NCI-H2196 treated with DMSO at 0.1 percent for 48 hours (cell line): Measurements from ENCODE around the gene PSPN.
A peak's percentile ranks its signal among the peaks of the same experiment; 100 is the strongest.
"Not testable (repeated sequence)": the region's sequence is repeated elsewhere in the genome, so short reads cannot be mapped to it uniquely, and the experiment has no call there.

Source experiments
- DNase-seq: peaks from one replicate; lab custom pipeline; 2025; ENCODE audit not compliant: unreplicated experiment; lab: John Stamatoyannopoulos, UW

The PSPN gene

DNA sequence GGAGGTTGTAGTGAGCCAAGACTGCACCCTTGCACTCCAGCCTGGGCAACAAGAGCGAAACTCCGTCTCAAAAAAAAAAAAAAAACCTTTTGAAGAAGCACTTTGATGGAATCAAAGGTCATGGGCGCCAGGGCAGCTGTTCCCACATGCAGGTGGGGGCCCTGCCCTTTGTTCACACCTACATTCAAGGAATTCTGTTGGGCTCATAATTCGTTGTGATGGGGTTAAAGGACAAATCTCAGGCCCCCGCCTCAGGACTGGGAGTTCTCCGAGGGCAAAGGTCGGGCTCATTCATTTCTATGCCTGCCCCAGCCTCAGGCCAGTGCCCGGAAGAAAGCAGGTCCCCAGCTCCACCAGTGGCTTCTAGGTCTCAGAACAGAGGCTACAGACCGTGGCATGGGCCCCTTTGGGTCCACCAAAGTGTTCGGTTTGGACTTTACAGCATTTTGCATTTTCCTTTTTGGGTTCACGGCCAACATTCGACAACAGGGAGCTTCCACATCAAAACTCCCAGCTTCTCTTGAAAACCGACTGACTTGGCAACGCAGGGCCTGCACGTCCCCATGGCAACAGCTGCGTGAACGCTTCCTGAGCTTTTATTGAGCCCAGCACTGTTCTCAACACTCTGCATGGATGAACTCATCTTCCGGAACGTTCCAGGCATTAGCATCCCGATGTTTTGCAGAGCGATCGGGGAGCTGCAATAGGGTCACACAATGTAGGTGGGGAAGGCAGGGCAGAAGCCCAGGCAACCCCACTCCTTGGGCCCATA lies 27.3 kb upstream of the PSPN start:
- DNase-seq, result no peak

DNA sequence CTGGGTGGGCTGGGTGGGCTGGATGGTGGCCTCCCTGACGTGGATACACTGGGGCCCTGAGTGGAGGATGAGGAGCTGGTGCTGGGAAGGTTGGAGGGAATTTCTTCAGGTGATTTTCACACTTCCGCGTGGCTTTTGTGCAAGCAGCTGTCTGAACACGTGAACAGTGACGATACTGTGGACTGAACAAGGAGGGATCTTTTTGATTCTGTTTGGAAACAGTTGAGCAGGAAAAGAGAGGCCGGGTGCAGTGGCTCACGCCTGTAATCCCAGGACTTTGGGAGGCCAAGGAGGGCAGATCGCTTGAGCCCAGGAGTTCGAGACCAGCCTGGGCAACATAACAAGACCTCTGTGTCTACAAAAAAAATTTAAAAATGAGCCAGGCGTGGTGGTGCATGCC lies 26.3 kb upstream of the PSPN start:
- no peak for DNase-seq

DNA sequence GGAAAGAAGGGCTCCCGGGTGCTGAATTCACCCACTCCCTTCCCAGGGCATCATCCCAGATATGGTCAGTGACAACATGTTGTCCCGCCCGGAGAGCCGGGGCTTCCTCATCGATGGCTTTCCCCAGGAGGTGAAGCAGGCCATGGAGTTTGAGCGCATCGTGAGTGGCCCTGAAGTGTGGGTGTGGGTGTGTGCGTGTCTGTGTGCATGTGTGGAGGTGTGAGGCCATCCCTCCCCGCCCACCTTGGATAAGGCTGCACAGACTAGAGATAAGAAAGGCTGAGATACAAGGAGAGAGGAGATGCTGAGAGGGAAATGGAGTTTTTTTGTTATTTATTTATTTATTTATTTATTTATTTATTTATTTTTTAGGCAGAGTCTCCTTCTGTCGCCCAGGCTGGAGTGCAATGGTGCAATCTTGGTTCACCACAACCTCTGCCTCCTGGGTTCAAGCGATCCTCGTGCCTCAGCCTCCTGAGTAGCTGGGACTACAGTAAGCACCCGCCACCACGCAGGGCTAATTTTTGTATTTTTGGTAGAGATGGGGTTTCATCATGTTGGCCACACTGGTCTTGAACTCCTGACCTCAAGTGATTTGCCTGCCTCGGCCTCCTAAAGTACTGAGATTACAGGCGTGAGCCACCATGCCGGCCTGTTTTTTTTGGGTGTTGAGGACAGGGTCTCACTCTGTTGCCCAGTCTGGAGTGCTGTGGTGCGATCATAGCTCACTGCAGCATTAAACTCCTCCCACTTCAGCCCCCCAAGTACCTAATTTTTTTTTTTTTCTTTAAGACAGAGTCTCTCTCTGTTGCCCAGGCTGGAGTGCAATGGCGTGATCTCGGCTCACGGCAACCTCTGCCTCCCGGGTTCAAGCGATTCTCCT lies 24.6 kb upstream of the PSPN start:
- DNase-seq, result not testable (repeated sequence)

DNA sequence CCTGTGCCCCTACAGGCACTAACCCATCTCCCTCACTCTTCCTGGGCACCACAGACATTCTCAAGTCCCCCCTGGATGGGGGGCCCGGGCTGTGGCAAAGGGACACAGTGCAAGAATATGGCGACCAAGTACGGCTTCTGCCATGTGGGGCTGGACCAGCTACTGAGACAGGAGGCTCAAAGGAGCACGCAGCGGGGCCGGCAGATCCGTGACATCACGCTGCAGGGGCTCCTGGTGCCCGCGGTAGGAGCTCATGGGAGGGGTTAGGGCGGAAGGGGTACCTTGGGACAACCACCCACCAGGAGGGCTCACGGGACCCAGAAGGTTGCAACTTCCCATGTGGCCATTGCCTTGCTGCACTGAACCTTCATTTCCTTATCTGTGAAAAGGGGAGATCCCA lies 20.6 kb upstream of the PSPN start:
- no peak for DNase-seq

DNA sequence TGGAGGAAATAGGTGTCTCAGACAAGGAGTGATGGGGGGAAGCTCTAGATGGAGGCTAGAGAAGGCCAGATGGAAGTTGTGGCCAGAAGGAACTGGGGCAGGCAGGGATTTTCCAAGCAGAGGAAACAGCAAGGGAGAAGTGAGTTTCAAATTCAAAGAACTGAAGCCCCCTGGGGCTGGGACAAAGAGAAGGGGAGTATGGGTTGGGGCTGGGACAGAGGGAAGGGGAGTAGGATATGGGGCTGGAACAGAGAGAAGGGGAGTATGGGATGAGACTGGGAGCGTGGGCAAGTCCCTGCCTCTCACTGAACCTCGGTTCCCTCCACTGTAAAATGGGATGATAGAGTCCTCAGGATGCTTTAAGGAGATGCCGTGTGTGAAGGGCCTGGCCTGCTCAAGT lies 19.1 kb upstream of the PSPN start:
- no peak for DNase-seq

DNA sequence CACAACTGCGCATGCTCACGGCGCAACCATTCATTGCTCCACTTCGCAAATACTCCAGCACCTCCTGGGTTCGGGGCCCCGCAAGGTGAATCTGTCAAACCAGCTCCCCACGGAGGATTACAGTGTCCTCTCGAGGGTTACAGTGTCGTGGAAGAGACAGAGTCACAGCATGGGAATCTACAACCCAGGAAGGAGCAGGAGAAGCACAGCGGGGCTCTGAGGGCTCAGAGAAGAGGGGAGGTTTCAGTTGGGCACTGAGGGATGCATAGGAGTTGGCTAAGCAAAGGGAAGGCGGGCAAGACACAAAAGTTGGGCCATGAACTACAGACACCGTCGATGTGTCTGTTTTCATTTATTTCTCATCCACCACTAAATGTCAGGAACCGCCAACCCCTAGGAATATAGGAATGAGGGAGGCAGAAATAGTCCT lies 18.3 kb upstream of the PSPN start:
- DNase-seq, result no peak

DNA sequence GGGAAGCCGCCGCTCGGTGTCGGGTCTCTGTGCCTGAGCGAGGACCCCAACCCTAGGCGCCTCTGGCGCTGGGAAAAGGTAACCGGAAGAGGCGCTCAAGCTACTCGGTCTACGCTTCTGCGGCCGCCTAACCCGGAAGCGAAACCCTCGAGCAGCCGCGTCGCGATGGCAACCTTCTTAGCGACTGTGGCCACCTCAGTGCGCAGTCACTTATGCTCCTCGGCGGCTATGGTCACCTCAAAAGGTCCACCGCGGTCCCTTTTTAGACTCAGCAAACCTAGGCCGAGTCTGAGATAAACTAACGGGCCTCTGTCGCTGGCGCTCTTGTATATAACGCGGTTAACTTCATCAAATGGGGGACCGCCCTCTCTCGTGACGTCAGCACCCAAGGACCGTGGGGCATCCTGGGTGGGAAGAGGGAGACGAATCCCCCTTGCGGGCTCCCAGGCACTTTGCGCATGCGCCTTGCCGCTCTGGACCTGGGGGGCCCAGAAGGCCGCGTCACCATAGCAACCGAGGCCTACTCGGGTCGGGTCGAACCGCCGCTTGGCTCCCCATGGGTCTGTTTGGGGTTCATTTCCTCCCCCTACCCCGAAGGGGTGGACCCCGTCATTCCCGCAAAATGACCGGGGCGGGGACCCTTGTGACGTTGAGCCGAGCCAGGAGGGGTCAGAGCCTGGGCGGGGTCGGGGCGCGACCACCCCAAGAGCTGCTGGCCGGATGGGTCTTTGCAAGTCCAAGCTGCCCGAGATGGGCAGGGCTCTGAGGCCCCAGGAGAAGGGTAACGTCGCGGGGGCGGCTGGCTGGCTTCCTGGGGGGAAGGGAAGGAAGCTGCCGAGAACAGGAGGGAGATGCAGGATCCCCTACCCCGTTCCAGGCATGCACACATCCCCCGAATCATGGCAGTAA lies 17.6 kb upstream of the PSPN start, which contains the start of gene GTF2F1:
GTF2F1 (minus strand) TSS at position 91 of the 909 bp plus-strand sequence. CDS start 169 bp downstream, outside the sequence.
- peak; percentile 87 for DNase-seq

DNA sequence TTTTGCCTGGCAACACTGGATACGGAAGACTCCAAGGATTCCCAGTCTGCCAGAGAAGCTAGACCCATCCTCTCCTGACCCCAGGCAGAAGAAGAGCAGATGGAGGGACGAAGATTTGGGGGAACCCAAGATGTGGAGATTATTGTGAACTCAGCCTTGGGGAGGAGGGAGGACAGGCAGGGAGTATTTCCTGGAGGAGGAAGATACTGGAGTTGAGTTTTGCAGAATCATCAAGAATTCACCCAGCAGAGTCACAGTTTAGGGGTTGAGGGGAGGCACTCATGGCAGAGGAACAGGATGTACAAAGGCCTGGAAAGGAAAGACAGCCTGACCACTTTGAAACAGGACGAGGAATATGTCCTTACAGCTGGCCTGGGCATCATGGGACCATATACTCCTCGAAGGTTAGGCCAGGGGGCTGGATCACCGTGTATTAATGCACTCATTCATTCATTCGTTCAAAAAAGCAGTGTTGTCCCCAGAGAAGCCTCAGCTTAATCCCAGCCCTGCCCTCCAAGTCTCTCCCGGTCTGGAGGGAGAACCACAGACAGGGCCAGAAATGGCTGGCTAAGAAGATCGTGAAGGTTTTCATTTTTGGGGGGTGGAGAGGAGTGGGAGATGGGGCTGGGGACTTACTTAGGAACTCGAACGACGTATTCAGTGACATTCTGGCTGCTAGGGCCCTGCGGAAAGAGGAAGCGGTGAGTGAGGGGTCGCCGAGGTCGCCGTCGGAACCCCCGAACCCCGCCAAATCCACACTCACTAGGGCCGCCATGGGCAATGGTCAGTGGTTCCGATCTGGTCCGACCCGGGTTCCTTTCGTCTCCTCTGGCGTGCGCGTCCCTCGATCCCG lies 16.7 kb upstream of the PSPN start:
- DNase-seq, result no peak

DNA sequence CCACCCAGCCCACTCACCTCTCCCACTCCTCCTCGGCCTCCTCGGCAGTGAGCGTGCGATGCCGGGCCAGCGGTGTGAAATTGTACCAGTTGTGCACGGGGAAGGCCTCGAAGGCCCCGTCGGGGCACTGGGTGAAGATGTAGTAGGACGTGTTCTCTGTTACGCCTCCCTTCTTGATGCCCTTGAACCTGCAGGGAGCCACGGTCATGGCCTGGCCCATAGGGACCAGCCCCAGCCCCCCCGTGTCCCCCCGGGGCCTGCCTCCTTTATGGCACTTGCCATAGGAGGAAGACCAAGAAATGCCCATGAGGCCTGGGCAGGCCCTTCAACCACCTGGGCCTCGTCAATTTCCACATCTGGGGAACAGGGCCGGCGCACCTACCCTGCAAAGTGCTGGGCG lies 11.6 kb upstream of the PSPN start:
- DNase-seq, result no peak

DNA sequence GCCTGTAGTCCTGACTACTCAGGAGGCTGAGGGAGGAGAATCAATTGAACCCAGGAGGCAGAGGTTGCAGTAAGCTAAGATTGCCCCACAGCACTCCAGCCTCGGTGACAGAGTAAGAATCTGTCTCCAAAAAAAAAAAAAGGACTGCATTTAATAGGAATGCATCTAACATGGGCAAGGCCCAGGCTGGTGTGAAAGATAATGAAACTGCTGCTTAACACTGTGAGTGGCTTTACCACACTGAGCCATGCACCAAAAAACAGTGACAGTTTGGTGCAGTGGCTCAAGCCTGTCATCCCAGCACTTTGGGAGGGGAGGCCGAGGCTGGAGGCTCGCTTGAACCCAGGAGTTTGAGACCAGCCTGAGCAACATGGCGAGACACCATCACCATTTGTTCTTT lies 8.6 kb upstream of the PSPN start:
- DNase-seq, result no peak

DNA sequence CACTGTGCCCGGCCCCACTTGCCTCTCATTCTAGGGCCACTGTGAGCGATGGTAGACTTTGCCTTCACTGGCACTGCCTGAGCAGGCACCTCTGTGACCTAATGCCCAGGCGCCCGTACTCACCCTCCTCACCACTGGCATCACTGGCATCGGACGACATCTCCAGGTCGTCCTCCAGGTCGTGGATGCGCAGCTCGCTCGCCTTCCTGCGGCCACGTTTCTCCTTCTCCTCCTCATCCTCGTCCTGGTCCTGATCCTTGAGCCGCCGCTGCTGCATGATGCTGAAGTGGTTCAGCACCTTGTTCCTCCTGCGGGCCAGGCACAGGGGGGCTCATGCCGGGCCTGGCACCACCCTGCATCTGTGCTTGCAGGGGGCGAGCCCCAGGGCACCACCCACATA lies 7.5 kb upstream of the PSPN start:
- DNase-seq, result no peak

DNA sequence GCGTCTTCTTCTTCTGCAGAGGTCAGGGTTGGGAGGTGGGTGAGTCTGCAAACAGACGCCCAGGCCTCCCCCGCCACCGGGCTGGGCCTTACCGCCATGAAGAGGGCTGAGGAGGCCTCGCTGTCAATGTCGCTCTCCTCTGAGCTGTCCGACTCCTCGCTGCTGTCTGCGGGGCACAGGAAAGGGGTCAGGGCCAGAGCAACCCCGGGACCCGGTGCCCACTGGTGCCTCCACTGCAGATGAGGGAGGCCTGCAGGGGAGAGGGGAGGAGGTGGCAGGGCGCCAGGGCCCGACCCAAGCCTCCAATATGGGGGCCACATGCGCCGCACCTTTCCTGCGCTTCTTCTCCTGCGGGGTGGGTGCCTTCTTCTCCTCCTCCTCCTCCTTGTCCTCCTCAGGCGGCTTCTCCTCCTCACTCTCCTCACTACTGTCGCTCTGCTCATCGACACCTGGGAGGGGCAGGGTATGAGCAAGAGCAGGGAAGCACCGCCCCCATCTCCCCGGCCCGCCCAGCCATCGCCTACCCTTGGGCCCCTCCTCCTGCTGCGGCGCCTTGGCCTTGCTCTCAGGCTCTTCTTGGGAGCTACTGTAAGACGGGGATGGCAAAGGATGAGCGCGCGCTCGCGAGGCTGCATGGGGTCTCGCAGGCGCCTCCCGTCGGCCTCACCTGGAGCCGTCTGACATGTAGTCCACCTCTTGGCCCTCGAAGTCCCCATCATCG lies 5.5 kb upstream of the PSPN start:
- no peak for DNase-seq

DNA sequence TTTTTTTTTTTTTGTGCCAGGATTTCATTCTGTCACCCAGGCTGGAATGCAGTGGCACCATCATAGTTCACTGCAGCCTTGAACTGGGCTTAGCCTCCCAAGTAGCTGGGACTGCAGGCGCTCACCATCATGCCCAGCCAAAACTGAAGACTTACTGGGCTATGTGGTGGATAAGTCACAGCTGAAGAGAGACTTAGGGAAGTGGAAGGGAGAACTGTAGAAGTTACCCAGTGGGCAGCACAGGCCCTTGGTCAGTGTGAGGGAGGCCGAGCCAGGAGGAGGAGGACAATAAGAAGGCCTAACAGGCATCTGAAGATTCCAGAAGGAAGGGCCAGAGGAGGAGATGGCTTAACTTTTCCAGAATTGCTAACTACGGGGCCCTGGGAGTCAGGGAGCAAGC lies 4.0 kb upstream of the PSPN start:
- DNase-seq, result no peak

DNA sequence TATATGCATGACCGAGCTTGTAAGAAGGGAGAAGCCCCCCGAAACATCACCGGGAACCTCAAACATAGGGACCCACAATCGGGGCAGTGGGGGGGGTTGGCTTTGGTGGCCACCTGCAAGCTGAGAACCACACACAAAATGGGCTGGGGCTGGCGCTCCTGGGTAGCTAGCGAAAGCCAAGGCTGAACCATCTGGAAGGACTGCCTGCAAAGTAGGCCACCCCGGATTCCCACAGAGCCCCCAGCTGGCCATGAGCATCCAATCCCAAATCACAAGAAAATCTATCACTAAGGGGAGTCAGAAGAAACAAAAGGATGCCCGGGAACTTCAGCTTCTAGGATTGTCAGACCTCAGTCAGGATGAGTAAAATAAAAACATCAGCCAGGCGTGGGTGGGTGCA lies 2.8 kb upstream of the PSPN start:
- no peak for DNase-seq

DNA sequence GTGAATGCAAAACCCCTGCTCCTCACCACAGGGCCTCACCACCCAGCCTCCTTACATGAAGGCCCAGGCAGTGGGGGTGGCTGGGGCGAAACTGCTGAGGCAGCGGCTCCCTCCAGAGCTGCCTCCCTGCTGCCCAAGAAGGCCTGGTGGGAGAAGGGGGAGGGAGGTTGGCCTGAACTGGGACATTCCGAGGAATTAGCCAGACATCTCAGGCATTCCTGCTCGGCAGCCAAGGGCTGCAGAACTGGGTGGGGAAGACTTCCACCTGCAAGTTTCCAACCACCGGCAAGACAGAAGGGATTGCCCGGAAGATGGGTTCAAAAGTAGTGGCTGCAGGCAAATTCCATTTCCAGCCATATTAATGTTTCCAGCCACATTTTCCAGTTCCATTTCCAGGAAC lies 2.3 kb upstream of the PSPN start:
- DNase-seq, result no peak

DNA sequence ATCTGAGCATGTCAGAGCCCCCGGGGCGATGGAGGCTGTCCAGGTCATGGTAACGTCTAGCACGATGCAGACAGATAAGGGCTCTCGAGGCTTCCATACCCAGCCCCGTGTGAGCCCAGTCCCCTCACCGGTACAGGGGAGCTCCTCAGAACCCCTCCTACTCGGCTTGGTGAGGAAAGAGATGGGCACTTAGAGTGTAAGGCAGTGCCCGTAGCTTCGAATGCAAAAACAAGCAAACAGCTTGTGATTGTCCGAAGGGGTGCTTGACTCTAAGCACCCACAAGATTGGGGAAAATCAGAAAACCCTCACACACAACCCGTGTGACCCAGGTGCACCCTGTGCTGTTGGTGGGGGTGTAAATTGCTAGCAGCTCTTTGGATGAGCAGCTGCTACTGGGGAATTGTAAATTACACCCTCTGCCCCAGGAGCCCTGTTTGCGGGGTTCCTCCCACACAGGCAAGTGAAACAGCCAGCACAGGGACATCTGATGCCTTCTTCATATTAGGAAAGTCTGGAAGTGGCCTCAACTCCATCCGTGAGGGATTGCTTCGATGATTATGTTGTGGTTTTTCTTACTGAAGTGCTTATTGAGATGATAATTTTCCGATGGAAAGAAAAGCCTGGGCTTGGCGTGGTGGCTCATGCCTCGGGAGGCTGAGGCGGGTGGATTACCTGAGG lies 918 bp upstream of the PSPN start:
- DNase-seq, result no peak

DNA sequence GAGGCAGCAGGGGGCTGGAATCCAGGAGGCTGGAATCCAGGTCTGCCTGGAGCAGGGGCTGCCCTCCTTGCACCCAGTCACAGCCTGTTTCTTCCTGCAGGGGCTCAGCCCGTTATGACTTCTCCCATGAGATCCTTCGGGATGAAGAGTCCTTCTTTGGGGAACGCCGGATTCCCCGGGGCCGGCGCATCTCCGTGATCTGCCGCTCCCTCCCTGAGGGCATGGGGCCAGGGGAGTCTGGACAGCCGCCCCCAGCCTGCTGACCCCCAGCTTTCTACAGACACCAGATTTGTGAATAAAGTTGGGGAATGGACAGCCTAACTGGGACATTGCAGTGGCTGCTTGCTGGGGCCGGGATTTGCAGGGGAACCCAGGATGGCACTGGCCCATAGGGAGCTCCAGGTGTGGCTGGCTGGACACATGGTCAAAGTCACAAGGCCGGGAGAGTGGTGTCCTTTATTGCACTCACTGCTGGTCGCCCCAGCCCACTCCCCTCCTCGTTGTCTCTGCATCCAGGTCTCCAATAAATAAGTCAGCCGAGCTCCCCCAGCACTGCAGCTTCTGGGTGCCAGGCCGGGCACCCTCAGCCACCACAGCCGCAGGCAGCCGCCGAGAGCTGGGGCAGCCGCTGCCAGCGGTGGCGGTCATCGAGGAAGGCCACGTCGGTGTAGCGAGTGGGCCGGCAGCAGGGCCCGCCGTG lies 872 bp downstream of the PSPN start:
- no peak for DNase-seq

DNA sequence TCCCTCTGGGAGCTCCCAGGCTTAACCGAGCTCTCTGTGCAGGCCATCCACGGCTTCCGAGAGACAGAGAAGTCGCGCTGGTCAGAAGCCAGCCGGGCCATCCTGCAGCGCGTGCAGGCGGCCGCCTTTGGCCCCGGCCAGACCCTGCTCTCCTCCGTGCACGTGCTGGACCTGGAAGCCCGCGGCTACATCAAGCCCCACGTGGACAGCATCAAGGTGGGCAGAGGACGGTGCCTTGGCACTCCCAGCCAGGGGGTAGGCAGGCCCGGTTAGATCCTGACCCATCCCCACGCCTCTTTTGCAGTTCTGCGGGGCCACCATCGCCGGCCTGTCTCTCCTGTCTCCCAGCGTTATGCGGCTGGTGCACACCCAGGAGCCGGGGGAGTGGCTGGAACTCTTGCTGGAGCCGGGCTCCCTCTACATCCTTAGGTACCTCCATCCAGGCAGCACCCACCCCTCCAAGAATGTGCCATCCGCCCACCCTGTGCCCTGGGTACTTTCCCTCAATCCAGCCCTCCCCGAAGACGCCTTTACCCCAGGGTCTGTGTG lies 1.5 kb downstream of the PSPN start:
- no peak for DNase-seq
